ENCODE results near the gene DDIT3. TPM values are rescaled to one million over a fixed set of nuclear protein-coding genes. Genes with fewer than 3 reads are reported as not detected.

The DDIT3 gene
- total RNA-seq, 1 donor from 2014 or later = 30.5 TPM

GRCh38 chr12:57487055-57487596, 33.2 kb downstream of the DDIT3 start:
- peak overlapping the region; percentile 97 for H3K27ac Mint-ChIP-seq
- H3K4me3 Mint-ChIP-seq = no peak overlapping the region
- TF ChIP-seq, protein P1, sequence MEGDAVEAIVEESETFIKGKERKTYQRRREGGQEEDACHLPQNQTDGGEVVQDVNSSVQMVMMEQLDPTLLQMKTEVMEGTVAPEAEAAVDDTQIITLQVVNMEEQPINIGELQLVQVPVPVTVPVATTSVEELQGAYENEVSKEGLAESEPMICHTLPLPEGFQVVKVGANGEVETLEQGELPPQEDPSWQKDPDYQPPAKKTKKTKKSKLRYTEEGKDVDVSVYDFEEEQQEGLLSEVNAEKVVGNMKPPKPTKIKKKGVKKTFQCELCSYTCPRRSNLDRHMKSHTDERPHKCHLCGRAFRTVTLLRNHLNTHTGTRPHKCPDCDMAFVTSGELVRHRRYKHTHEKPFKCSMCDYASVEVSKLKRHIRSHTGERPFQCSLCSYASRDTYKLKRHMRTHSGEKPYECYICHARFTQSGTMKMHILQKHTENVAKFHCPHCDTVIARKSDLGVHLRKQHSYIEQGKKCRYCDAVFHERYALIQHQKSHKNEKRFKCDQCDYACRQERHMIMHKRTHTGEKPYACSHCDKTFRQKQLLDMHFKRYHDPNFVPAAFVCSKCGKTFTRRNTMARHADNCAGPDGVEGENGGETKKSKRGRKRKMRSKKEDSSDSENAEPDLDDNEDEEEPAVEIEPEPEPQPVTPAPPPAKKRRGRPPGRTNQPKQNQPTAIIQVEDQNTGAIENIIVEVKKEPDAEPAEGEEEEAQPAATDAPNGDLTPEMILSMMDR (IDR thresholded peaks at IDR 0.05) = no peak

DNA sequence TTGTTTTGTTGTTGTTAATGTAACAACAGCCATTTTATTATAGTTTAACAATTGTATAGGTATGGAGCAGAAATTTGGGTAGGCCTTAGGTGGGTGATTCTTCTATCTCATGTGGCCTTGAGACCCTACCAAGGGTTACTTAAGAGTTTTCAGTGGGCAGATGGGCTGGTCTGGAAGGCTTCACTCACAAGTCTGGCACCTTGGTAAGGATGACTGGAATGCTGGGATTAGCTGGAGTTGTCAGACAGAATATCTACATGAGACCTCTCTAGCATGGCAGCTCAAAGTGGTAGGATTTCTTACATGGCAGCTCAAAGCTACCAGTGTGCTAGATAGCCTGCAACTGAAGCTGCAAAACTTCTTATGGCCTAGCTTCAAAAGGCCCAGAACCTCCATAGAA, 34.6 kb downstream of the DDIT3 start:
- ChIA-PET CTCF (interaction anchor here (1.5 kb wide), 1 partner anchor 8 kb away, joined by 7 read pairs; no protein-coding TSS in a partner anchor), POLR2A (interaction anchor here (0.6 to 1.0 kb wide), 3 partner anchors 9 to 1371 kb away, joined by 3 read pairs; no protein-coding TSS in a partner anchor)
- intact Hi-C loops (cut with micrococcal nuclease) = loop anchor here (5.0 kb wide), 1 partner anchor 207 kb away; the partner anchor contains the start of gene OS9
- TF ChIP-seq, protein P1 (IDR thresholded peaks at IDR 0.05) = no peak
- H3K27ac Mint-ChIP-seq = no peak overlapping the region
- DNase-seq (no peak), ATAC-seq (ENCODE audit: low read depth) (no peak)
- peaks cover 49% of the 10 kb centered on the region for H3K4me1 Mint-ChIP-seq
- H3K9me3 Mint-ChIP-seq = no peaks in the 10 kb centered on the region
- no peaks in the 10 kb centered on the region for H3K27me3 Mint-ChIP-seq
- H3K4me3 Mint-ChIP-seq = no peak overlapping the region
- H3K36me3 Mint-ChIP-seq (ENCODE audit: low read depth) = peaks cover 30% of the 10 kb centered on the region

More at GRCh38 chr12:57487055-57487596, 33.2 kb downstream of the DDIT3 start:
- Mint-ChIP-seq H3K27me3 (no peaks in the 10 kb centered on the region), H3K9me3 (no peaks in the 10 kb centered on the region), H3K36me3 (ENCODE audit: low read depth) (peaks cover 44% of the 10 kb centered on the region), H3K4me1 (peaks cover 41% of the 10 kb centered on the region)
- no peak for DNase-seq
- CTCF ChIA-PET = interaction anchor here (1.2 kb wide), 1 partner anchor 28 kb away, joined by 4 read pairs; the partner anchor contains the start of gene GLI1
- intact Hi-C loops (cut with micrococcal nuclease) = loop anchor here (1.0 to 5.0 kb wide), 6 partner anchors 8 to 257 kb away; partner anchors contain the start of genes ARHGAP9, DCTN2, DDIT3 and GLI1
- ATAC-seq (ENCODE audit: low read depth) = no peak
- POLR2A ChIA-PET = interaction anchor here (0.7 to 3.1 kb wide), 9 partner anchors 10 to 380 kb away, joined by 3 to 19 read pairs (median 5); partner anchors contain the start of genes DDIT3 and GLI1

DNA sequence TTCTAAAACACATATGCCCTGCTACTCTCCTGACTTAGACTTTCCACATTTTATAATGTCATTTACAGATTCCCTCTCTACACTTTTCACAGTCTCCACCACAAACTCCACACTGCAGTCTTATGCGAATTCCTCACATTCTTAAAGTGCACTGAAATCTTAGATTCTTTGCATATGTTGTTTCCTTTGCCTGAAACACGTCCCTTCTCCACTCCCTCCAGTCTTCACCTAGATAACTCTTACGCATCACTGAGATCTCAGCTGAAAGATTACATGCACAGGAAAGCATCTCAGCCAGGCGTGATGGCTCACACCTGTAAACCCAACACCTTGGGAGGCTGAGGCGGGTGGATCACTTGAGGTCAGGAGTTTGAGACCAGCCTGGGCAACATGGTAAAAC, 36.8 kb downstream of the DDIT3 start:
- ATAC-seq (ENCODE audit: low read depth) (no peak), DNase-seq (no peak)
- TF ChIP-seq, protein P1 (IDR thresholded peaks at IDR 0.05) = no peak
- intact Hi-C loops (cut with micrococcal nuclease) = no loop called here
- ChIA-PET POLR2A (interaction anchor here (0.9 to 1.0 kb wide), 2 partner anchors 26 to 261 kb away, joined by 4 to 6 read pairs; partner anchors contain the start of gene TSPAN31), CTCF (no interaction called here)
- Mint-ChIP-seq H3K36me3 (ENCODE audit: low read depth) (peaks cover 7% of the 10 kb centered on the region), H3K27me3 (no peaks in the 10 kb centered on the region), H3K9me3 (no peaks in the 10 kb centered on the region), H3K27ac (peak overlapping the region; percentile 57), H3K4me1 (peaks cover 57% of the 10 kb centered on the region), H3K4me3 (no peak overlapping the region)

DNA sequence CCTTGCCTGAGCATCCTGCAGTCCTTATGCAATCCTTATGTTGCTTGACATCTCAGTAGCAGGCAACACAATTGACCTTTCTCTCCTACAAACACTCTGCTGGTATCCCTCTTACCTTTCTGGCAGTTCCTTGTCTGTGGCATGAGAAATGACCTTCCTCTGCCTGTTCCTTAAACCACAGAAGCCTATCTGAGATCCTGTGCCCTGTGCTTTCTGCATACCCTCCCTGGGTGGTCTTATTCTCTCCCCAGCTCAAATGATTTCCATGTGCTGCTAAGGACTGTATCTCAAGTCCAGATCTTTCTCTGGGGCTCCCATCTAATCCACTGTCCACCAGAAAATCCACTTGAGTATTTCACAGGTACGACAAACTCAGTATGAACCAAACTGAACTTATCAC, 38.6 kb downstream of the DDIT3 start:
- ChIA-PET POLR2A (interaction anchor here (1.0 to 8.3 kb wide), 2 partner anchors 20 to 35 kb away, joined by 3 to 133 read pairs; partner anchors contain the start of gene GLI1), CTCF (interaction anchor here (0.7 to 1.7 kb wide), 2 partner anchors 29 to 190 kb away, joined by 3 to 5 read pairs; no protein-coding TSS in a partner anchor)
- TF ChIP-seq, protein P1 (IDR thresholded peaks at IDR 0.05) = no peak
- H3K4me3 Mint-ChIP-seq = no peak overlapping the region
- no peak for DNase-seq
- intact Hi-C loops (cut with micrococcal nuclease) = loop anchor here (2.0 kb wide), 1 partner anchor 51 kb away; the partner anchor contains the start of gene R3HDM2
- no peaks in the 10 kb centered on the region for H3K27me3 Mint-ChIP-seq
- no peaks in the 10 kb centered on the region for H3K36me3 Mint-ChIP-seq (ENCODE audit: low read depth)
- H3K4me1 Mint-ChIP-seq = peaks cover 62% of the 10 kb centered on the region
- H3K27ac Mint-ChIP-seq = peak overlapping the region; percentile 100
- no peaks in the 10 kb centered on the region for H3K9me3 Mint-ChIP-seq
- no peak for ATAC-seq (ENCODE audit: low read depth)

All from activated B cell treated with CpG ODN at 0.5 μM for 24 hours (primary cell).